Astrocyte of the cerebellum (primary cell): ENCODE measurements around the gene NDUFV1.

Experiments
- DNase-seq: peaks from one replicate; pipeline ENCODE4 v3.0.0-alpha.2; 2011; ENCODE audit warnings: low read depth
- H3K4me3 ChIP-seq: 2 replicates; pipeline ENCODE4 v1.5.1; 2011; ENCODE audit warnings: mild to moderate bottlenecking, low read depth, low read length, moderate library complexity
- CTCF ChIP-seq: IDR thresholded peaks from 2 replicates; pipeline ENCODE4 v1.5.1; 2012; ENCODE audit warnings: low read length, low read depth, moderate library complexity, mild to moderate bottlenecking; ENCODE audit errors: missing control alignments
- in situ Hi-C: cut with HindIII; loops from 2 replicates; pipeline ENCODE4 v1.10.0; 2017; ENCODE audit warnings: low sequenced_read_pairs

NDUFV1 gene

GRCh38 chr11:67571443-67571842 lies 35.3 kb upstream of the NDUFV1 start:
- no peak overlapping the region for H3K4me3 ChIP-seq
- in situ Hi-C loops: no loop called here
- no peak for DNase-seq
- TF ChIP-seq CTCF: no peak

- TF ChIP-seq CTCF: no peak
- no peak overlapping the region for H3K4me3 ChIP-seq
- in situ Hi-C loops: no loop called here
- no peak for DNase-seq
Measured at GRCh38 chr11:67572305-67572704, 34.4 kb upstream of the NDUFV1 start.

- DNase-seq: no peak
- TF ChIP-seq CTCF: peak; percentile 77
- in situ Hi-C loops: no loop called here
- H3K4me3 ChIP-seq: no peak overlapping the region
Measured at GRCh38 chr11:67572747-67573419, 33.9 kb upstream of the NDUFV1 start.

- no peak overlapping the region for H3K4me3 ChIP-seq
- in situ Hi-C loops: no loop called here
- no peak for DNase-seq
- no peak for TF ChIP-seq CTCF
Measured at GRCh38 chr11:67574938-67575337, 31.8 kb upstream of the NDUFV1 start.

- no peak overlapping the region for H3K4me3 ChIP-seq
- in situ Hi-C loops: no loop called here
- no peak for TF ChIP-seq CTCF
- no peak for DNase-seq
Measured at GRCh38 chr11:67576735-67577475, 29.8 kb upstream of the NDUFV1 start.

- no peak for DNase-seq
- in situ Hi-C loops: no loop called here
- no peak overlapping the region for H3K4me3 ChIP-seq
- no peak for TF ChIP-seq CTCF
Measured at GRCh38 chr11:67577951-67578350, 28.8 kb upstream of the NDUFV1 start.
